ENCODE measurements around the gene PLEKHA6. TPM values are rescaled to one million over a fixed set of nuclear protein-coding genes. Genes with fewer than 3 reads are reported as not detected.

Gene PLEKHA6
- total RNA-seq, 1 experiment from 2014 or later, result 2.1 TPM

DNA sequence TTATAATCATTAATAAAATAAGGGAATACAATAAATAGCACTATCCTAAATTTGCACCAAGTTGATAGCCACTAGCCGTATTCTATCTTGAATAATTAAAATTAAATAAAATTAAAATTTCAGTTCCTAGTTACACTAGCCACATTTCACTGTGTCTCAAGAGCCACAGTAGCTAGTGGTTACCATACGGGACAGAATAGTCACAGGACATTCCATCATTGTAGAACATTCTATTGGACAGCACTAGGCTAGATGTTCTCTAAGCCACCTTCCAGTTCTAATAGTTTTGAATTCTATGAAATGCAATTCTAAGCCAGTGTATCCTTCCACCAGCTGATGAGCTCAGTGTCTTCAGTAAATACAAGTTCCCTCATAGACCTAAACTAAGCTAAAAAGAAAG, 74.8 kb downstream of the PLEKHA6 start:
- Mint-ChIP-seq H3K9me3 (no peaks in the 10 kb centered on the region), H3K4me1 (peaks cover 31 to 37% of the 10 kb centered on the region in 2 experiments), H3K36me3 (ENCODE audit: insufficient read depth in 1 of 3, low read depth in 3 of 3) (peaks cover 0 to 1% (median 0%) of the 10 kb centered on the region in 3 experiments; a peak in 2 of 7 replicates), H3K4me3 (no peak overlapping the region), H3K27ac (no peak overlapping the region), H3K27me3 (ENCODE audit: low read depth) (peaks cover 6% of the 10 kb centered on the region)
- no peaks in the 10 kb centered on the region for H3K79me1 ChIP-seq (ENCODE audit: insufficient read depth, low read depth, low read length, poor library complexity, severe bottlenecking)
- H3K14ac ChIP-seq (ENCODE audit: insufficient read depth, low read length), result no peak overlapping the region
- H3T11ph ChIP-seq (ENCODE audit: low read length), result no peak overlapping the region
- no peak overlapping the region for H2AFZ ChIP-seq (ENCODE audit: low read length)
- no peak overlapping the region for H4K91ac ChIP-seq (ENCODE audit: insufficient read length, low read depth, low read length)
- no peak for DNase-seq
- no peak overlapping the region for H2AK5ac ChIP-seq (ENCODE audit: insufficient read length, low read length)
- H3K56ac ChIP-seq (ENCODE audit: insufficient read length, low read depth, low read length), result no peak overlapping the region
- no peak overlapping the region for H3K4me2 ChIP-seq (ENCODE audit: insufficient read depth, insufficient read length, low read length)
- H3K27ac ChIP-seq (ENCODE audit: insufficient read length, low read depth, low read length), result no peak overlapping the region
- TF ChIP-seq, protein P1, sequence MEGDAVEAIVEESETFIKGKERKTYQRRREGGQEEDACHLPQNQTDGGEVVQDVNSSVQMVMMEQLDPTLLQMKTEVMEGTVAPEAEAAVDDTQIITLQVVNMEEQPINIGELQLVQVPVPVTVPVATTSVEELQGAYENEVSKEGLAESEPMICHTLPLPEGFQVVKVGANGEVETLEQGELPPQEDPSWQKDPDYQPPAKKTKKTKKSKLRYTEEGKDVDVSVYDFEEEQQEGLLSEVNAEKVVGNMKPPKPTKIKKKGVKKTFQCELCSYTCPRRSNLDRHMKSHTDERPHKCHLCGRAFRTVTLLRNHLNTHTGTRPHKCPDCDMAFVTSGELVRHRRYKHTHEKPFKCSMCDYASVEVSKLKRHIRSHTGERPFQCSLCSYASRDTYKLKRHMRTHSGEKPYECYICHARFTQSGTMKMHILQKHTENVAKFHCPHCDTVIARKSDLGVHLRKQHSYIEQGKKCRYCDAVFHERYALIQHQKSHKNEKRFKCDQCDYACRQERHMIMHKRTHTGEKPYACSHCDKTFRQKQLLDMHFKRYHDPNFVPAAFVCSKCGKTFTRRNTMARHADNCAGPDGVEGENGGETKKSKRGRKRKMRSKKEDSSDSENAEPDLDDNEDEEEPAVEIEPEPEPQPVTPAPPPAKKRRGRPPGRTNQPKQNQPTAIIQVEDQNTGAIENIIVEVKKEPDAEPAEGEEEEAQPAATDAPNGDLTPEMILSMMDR (conservative IDR thresholded peaks at IDR 0.05), result no peak
- no CpG with 5 or more reads among the region's 2 CpGs for WGBS (ENCODE audit: extremely low coverage, insufficient read length, low lambda C conversion rate)
- no peak overlapping the region for H2BK20ac ChIP-seq (ENCODE audit: low read depth, low read length, poor library complexity, severe bottlenecking)
- H3K23ac ChIP-seq (ENCODE audit: insufficient read length, low read depth, low read length), result no peak overlapping the region
- no peak overlapping the region for H2BK5ac ChIP-seq (ENCODE audit: insufficient read length, low read length)
- H2BK12ac ChIP-seq (ENCODE audit: insufficient read length, low read depth, low read length), result no peak overlapping the region
- no peaks in the 10 kb centered on the region for H3K9me3 ChIP-seq (ENCODE audit: control insufficient read depth, low read depth, low read length)
- no peak overlapping the region for H4K5ac ChIP-seq (ENCODE audit: insufficient read length, low read depth, low read length)
- H3K79me2 ChIP-seq (ENCODE audit: insufficient read depth, low read length), result no peaks in the 10 kb centered on the region
- H4K20me1 ChIP-seq (ENCODE audit: control insufficient read depth, insufficient read depth, insufficient read length), result no peaks in the 10 kb centered on the region
- H2BK120ac ChIP-seq (ENCODE audit: low read depth, low read length, poor library complexity, severe bottlenecking), result no peak overlapping the region
- H3K4me1 ChIP-seq (ENCODE audit: insufficient read depth, low read length), result peaks cover 12% of the 10 kb centered on the region
- no peak overlapping the region for H3K4ac ChIP-seq (ENCODE audit: low read depth, low read length)
- H4K8ac ChIP-seq (replicated peaks; ENCODE audit: insufficient read length, low read depth, low read length), result no peak overlapping the region
- no peak overlapping the region for H3K18ac ChIP-seq (ENCODE audit: insufficient read length, low read depth, low read length)
- H3K27me3 ChIP-seq (ENCODE audit: insufficient read depth, low read length), result no peaks in the 10 kb centered on the region; the same call in 1 of the 2 replicates
- no peaks in the 10 kb centered on the region for H3K23me2 ChIP-seq (ENCODE audit: insufficient read length, low read depth, low read length, poor library complexity, severe bottlenecking)
- H3K9ac ChIP-seq (ENCODE audit: extremely low read depth, insufficient read length, low read length), result no peak overlapping the region
- no peak overlapping the region for H2BK15ac ChIP-seq (ENCODE audit: low read depth, low read length)
